Measurements from ENCODE around the gene SACM1L. TPM values are rescaled to one million over a fixed set of nuclear protein-coding genes. Genes with fewer than 3 reads are reported as not detected.

SACM1L gene
- total RNA-seq, 4 donors from 2014 or later, result 33.2 to 37.4 (median 36.2) TPM

DNA sequence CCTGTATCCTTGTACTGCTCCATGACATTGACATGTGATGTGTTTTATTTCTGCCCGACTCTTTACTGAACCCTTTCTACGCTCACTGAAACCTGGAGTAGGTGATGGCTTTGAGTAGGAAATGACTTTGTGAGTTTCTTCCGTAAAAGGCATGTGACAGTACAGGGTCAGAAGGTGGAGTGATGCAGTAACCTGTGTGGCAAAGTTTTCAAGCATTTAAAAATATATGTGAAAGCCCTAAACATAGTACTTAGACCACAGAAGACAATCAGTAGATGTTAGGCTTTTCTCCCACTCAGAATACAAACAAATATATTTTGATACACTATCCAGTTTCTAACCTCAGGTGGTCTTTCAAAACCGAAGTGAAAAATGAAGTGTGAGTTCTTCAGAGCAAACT is 31.3 kb upstream of the SACM1L start:
- H3K4me3 ChIP-seq, result no peak overlapping the region
- no peaks in the 10 kb centered on the region for H3K9me3 ChIP-seq
- intact Hi-C loops (cut with DNase I), result loop anchor here (2.0 kb wide), 2 partner anchors 65 to 147 kb away; no protein-coding TSS in a partner anchor
- TF ChIP-seq POLR2A (IDR thresholded peaks at IDR 0.05; ENCODE audit: low read depth) (no peak), EP300 (IDR thresholded peaks at IDR 0.05) (no peak), POLR2AphosphoS5 (IDR thresholded peaks at IDR 0.05) (no peak)
- TF ChIP-seq, protein P1, sequence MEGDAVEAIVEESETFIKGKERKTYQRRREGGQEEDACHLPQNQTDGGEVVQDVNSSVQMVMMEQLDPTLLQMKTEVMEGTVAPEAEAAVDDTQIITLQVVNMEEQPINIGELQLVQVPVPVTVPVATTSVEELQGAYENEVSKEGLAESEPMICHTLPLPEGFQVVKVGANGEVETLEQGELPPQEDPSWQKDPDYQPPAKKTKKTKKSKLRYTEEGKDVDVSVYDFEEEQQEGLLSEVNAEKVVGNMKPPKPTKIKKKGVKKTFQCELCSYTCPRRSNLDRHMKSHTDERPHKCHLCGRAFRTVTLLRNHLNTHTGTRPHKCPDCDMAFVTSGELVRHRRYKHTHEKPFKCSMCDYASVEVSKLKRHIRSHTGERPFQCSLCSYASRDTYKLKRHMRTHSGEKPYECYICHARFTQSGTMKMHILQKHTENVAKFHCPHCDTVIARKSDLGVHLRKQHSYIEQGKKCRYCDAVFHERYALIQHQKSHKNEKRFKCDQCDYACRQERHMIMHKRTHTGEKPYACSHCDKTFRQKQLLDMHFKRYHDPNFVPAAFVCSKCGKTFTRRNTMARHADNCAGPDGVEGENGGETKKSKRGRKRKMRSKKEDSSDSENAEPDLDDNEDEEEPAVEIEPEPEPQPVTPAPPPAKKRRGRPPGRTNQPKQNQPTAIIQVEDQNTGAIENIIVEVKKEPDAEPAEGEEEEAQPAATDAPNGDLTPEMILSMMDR (IDR thresholded peaks at IDR 0.05), result no peak
- peaks cover 20 to 50% (median 39%) of the 10 kb centered on the region in 4 donors for H3K4me1 ChIP-seq
- no peak for DNase-seq (ENCODE audit: extremely low spot score)
- 80% methylated on average over 4 of the region's 4 CpGs for WGBS
- no peaks in the 10 kb centered on the region for H3K27me3 ChIP-seq
- H3K27ac ChIP-seq (replicated peaks in 1 of 4), result no peak overlapping the region
- H3K36me3 ChIP-seq, result no peaks in the 10 kb centered on the region

DNA sequence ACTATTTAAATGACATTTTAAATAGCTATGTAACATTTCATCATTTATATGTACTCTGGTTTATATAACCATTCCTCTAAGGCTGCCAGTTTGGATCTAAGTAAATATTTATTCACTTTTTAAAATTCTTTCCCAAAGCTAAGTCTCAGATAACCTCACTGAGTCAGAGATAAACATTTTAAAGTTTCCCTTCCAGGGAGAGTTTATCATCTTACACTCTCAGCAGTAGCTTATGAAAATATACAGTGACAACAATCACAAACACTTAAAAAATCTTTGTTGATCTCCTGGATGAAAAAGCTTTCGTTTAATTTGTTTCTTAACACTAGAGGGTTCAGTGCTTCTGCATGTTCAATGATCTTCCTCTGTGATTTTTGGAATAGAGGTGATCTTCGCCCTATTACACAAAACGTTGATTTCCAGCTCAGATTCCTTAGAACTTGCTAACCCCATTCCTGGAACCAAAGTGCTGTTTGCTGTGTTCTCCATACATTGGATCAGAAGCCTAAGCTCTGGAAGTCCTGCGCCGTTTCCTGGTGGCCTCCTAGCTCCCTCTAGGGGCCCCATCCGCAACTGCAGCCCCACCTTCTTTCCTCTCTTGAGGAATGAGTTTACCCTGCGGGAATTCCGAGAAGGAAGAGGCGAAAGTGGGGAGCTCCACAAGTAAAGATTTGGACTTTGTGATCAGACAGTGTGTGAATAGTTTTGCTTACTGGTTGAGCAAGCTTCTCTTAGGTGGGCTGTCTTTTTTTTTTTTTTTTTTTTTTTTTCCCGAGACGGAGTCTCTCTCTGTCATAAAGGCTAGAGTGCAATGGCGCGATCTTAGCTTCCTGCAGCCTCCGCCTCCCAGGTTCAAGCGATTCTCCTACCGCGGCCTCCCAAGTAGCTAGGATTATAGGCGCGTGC is 29.3 kb upstream of the SACM1L start:
- Histone ChIP-seq H3K27ac (replicated peaks in 1 of 4) (peak overlapping the region in 2 of 4 donors; percentile 0 to 28), H3K4me3 (no peak overlapping the region), H3K9me3 (no peaks in the 10 kb centered on the region), H3K27me3 (no peaks in the 10 kb centered on the region), H3K36me3 (no peaks in the 10 kb centered on the region), H3K4me1 (peaks cover 15 to 44% (median 29%) of the 10 kb centered on the region in 4 donors)
- TF ChIP-seq, protein P1 (IDR thresholded peaks at IDR 0.05), result peak; percentile 86 to 94 (median 93)
- TF ChIP-seq POLR2AphosphoS5 (IDR thresholded peaks at IDR 0.05), result peak in 1 of 2 donors; percentile 19
- TF ChIP-seq EP300 (IDR thresholded peaks at IDR 0.05), result no peak
- TF ChIP-seq POLR2A (IDR thresholded peaks at IDR 0.05; ENCODE audit: low read depth), result no peak
- intact Hi-C loops (cut with DNase I), result loop anchor here (1.0 kb wide), 1 partner anchor 149 kb away; no protein-coding TSS in a partner anchor
- DNase-seq (ENCODE audit: extremely low spot score), result no peak
- WGBS, result 63% methylated on average over 19 of the region's 19 CpGs

DNA sequence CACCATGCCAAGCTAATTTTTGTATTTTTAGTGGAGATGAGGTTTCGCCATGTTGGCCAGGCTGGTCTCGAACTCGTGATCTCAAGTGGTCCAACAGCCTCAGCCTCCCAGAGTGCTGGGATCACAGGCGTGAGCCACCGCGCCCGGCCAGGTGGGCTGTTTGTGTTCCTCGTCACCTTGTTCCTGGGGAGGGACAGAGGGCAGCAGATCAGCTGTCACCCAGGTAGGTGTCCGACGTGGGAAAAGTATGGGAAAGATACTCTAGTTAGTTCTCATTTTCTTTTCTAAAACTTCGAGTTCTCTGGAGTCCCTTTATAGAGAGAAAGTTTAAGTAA is 28.7 kb upstream of the SACM1L start:
- TF ChIP-seq EP300 (IDR thresholded peaks at IDR 0.05) (no peak), POLR2A (IDR thresholded peaks at IDR 0.05; ENCODE audit: low read depth) (no peak), POLR2AphosphoS5 (IDR thresholded peaks at IDR 0.05) (no peak)
- TF ChIP-seq, protein P1 (IDR thresholded peaks at IDR 0.05), result no peak
- no peak for DNase-seq (ENCODE audit: extremely low spot score)
- Histone ChIP-seq H3K27ac (replicated peaks in 1 of 4) (no peak overlapping the region), H3K9me3 (no peaks in the 10 kb centered on the region), H3K4me1 (peaks cover 21 to 44% (median 31%) of the 10 kb centered on the region in 4 donors), H3K36me3 (no peaks in the 10 kb centered on the region), H3K27me3 (no peaks in the 10 kb centered on the region), H3K4me3 (no peak overlapping the region)
- intact Hi-C loops (cut with DNase I), result loop anchor here (1.0 kb wide), 1 partner anchor 149 kb away; no protein-coding TSS in a partner anchor
- WGBS, result 95% methylated on average over 10 of the region's 11 CpGs

DNA sequence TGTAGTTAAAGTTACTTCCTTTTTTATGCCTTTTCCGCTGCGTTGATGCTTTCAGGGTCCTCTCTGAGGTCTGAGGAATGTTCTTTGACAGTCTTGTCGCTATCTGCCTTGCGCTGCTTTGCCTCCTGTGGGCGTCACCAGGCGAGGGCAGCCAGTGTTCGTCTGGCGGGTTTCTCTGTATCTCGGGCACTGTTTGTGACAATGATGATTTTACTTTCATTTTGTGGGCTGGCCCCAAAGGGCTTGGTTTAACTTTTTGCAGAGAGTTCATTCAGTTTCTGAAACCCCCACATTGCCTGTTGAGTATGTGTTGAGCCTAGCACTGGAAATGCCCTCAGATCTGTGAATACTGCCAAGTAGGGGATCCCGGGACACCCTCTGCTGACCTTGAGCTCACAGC is 24.6 kb upstream of the SACM1L start:
- Histone ChIP-seq H3K4me3 (peak overlapping the region; percentile 14 to 26 (median 24)), H3K9me3 (no peaks in the 10 kb centered on the region), H3K27me3 (no peaks in the 10 kb centered on the region), H3K36me3 (peaks cover 0 to 23% (median 11%) of the 10 kb centered on the region in 4 donors), H3K4me1 (peaks cover 41 to 63% (median 55%) of the 10 kb centered on the region in 4 donors), H3K27ac (replicated peaks in 1 of 4) (no peak overlapping the region)
- intact Hi-C loops (cut with DNase I), result no loop called here
- no peak for TF ChIP-seq EP300 (IDR thresholded peaks at IDR 0.05)
- TF ChIP-seq POLR2AphosphoS5 (IDR thresholded peaks at IDR 0.05), result no peak
- TF ChIP-seq, protein P1 (IDR thresholded peaks at IDR 0.05), result no peak
- no peak for DNase-seq (ENCODE audit: extremely low spot score)
- 60% methylated on average over 4 of the region's 10 CpGs for WGBS
